BLaER1 treated with 17β-estradiol and CSF1 and Interleukin-3, amounts not matched to agents 10 nM and 100 nM (cell line): ENCODE data around the gene OR2F1.

Experiments
- H3K27ac ChIP-seq, 11 experiments: shearing (Covaris generic); formaldehyde crosslinking; 2 replicates each; pipeline ENCODE4 v1.8.1; 2022
- H3K27me3 ChIP-seq, 11 experiments: shearing (Covaris generic); formaldehyde crosslinking; 2 replicates each; pipeline ENCODE4 v1.8.1; 2022
- H3K36me3 ChIP-seq, 11 experiments: shearing (Covaris generic); formaldehyde crosslinking; 2 replicates each; pipeline ENCODE4 v1.8.1; 2022
- H3K4me1 ChIP-seq, 10 experiments: shearing (Covaris generic); formaldehyde crosslinking; 2 replicates each; pipeline ENCODE4 v1.8.1; 2022
- H3K4me2 ChIP-seq, 11 experiments: shearing (Covaris generic); formaldehyde crosslinking; 2 replicates each; pipeline ENCODE4 v1.8.1; 2022
- H3K4me3 ChIP-seq, 10 experiments: shearing (Covaris generic); formaldehyde crosslinking; 2 replicates each; pipeline ENCODE4 v1.8.1; 2022
- H3K9ac ChIP-seq, 11 experiments: shearing (Covaris generic); formaldehyde crosslinking; 2 replicates each; pipeline ENCODE4 v1.8.1; 2022
- H3K9me3 ChIP-seq, 11 experiments: shearing (Covaris generic); formaldehyde crosslinking; replicated peaks in 1 of 11; 2 replicates each; pipeline ENCODE4 v1.8.1; 2022
- H4K20me1 ChIP-seq, 11 experiments: shearing (Covaris generic); formaldehyde crosslinking; 2 replicates each; pipeline ENCODE4 v1.8.1; 2022
- Cebpa-rat ChIP-seq, 11 experiments: shearing (Covaris generic); IDR thresholded peaks; 2 replicates each; pipeline ENCODE4 v1.8.1; 2022

Gene OR2F1, protein sequence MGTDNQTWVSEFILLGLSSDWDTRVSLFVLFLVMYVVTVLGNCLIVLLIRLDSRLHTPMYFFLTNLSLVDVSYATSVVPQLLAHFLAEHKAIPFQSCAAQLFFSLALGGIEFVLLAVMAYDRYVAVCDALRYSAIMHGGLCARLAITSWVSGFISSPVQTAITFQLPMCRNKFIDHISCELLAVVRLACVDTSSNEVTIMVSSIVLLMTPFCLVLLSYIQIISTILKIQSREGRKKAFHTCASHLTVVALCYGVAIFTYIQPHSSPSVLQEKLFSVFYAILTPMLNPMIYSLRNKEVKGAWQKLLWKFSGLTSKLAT

GRCh38 chr7:143954544-143954943 is at the start of gene OR2F1:
Gene OR2F1 (plus strand): TSS chr7:143954844. CDS start chr7:143959971, 5,127 bp downstream.
- Histone ChIP-seq H3K27ac (no peak within 1 kb of the TSS), H3K9ac (no peak within 1 kb of the TSS), H3K9me3 (peaks cover 0 to 11% (median 4%) of the 10 kb centered on the region in 11 experiments; a peak in 7 of 22 replicates), H3K4me1 (no peaks in the 10 kb centered on the region), H3K4me2 (no peak within 1 kb of the TSS), H4K20me1 (no peaks in the 10 kb centered on the region), H3K36me3 (no peaks in the 10 kb centered on the region), H3K4me3 (no peak within 1 kb of the TSS), H3K27me3 (no peaks in the 10 kb centered on the region)
- no peak for TF ChIP-seq Cebpa-rat (IDR thresholded peaks at IDR 0.05)

- Histone ChIP-seq H3K27me3 (no peaks in the 10 kb centered on the region), H3K9me3 (no peaks in the 10 kb centered on the region), H3K9ac (no peak overlapping the region), H3K36me3 (no peaks in the 10 kb centered on the region), H3K4me3 (no peak overlapping the region), H4K20me1 (peaks cover 0 to 4% (median 0%) of the 10 kb centered on the region in 11 experiments; a peak in 1 of 22 replicates), H3K27ac (no peak overlapping the region), H3K4me2 (no peak overlapping the region), H3K4me1 (peaks cover 6 to 8% (median 7%) of the 10 kb centered on the region in 10 experiments)
- no peak for TF ChIP-seq Cebpa-rat (IDR thresholded peaks at IDR 0.05)
These were observed 49.1 kb upstream of the OR2F1 start for GRCh38 chr7:143905509-143905908.

DNA sequence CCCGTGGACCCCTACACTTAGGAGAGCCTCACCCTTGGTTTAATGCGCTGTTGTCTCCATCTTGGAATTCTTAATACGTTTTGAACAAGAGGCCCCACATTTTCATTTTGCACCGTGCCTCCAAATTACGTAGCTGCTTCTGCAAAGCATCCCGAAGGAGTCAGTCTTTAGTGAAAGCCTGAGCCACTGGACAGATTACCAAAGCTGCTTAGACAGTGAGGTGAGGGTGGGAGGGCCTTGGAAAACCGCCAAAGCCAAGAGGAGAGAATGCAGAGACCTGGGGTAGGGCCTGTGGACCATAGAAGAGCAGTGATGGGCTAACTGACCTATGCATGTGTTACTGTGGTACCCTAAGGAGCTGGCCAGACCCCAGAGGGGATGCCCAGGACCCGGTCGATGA is 48.5 kb upstream of the OR2F1 start:
- no peaks in the 10 kb centered on the region for H4K20me1 ChIP-seq
- no peak overlapping the region for H3K4me2 ChIP-seq
- H3K9ac ChIP-seq = no peak overlapping the region
- H3K4me1 ChIP-seq = peaks cover 0 to 6% (median under 1%) of the 10 kb centered on the region in 10 experiments; a peak in 12 of 20 replicates
- no peaks in the 10 kb centered on the region for H3K9me3 ChIP-seq
- H3K27me3 ChIP-seq = no peaks in the 10 kb centered on the region
- no peak for TF ChIP-seq Cebpa-rat (IDR thresholded peaks at IDR 0.05)
- no peak overlapping the region for H3K27ac ChIP-seq
- H3K36me3 ChIP-seq = no peaks in the 10 kb centered on the region
- no peak overlapping the region for H3K4me3 ChIP-seq

DNA sequence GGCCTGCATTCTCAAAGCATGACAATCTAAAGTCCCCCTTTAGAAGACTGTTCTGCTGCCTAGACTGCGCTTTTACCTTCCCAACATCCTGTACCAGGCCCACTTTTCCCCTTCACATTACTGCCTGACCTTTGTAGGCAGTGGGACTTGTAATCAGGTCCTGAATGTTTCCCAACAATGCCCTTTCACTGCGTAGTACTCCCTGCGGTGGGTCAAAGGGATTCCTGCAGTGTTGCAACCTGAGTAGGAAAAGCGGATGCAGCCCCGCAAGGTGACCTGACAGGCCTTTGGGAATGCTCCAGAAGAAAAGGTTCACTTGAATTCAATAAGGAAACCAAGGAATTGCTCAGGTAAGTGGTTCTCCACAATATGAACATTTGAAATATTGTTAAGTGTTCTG is 47.7 kb upstream of the OR2F1 start:
- Histone ChIP-seq H3K4me2 (no peak overlapping the region), H3K4me3 (no peak overlapping the region), H3K27ac (no peak overlapping the region), H3K9ac (no peak overlapping the region), H3K9me3 (no peaks in the 10 kb centered on the region), H4K20me1 (no peaks in the 10 kb centered on the region), H3K4me1 (peaks cover 0 to 5% (median 0%) of the 10 kb centered on the region in 10 experiments; a peak in 1 of 20 replicates), H3K27me3 (no peaks in the 10 kb centered on the region), H3K36me3 (no peaks in the 10 kb centered on the region)
- TF ChIP-seq Cebpa-rat (IDR thresholded peaks at IDR 0.05) = no peak

DNA sequence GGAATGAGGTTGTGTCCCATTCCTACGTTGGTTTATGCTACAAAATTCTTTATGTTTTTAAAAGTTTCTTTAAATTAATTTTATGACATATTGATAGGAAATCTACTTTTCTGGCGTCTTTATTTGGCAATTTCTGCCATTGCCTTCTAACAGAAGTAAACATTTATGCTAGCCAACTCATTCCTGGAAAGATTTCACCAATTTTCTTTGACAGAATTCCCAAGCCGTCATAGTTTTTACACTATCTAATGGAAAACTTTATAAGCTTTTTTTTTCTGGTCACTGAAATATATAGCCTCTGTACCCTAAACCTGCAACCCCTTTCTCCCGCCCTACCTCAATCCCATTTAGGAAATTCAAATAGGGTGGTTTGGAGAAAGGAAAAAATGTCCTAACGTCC is 46.5 kb upstream of the OR2F1 start:
- no peaks in the 10 kb centered on the region for H3K36me3 ChIP-seq
- H3K9ac ChIP-seq = no peak overlapping the region
- no peak for TF ChIP-seq Cebpa-rat (IDR thresholded peaks at IDR 0.05)
- no peaks in the 10 kb centered on the region for H3K9me3 ChIP-seq
- H3K27ac ChIP-seq = no peak overlapping the region
- H3K4me2 ChIP-seq = no peak overlapping the region
- H4K20me1 ChIP-seq = no peaks in the 10 kb centered on the region
- H3K4me3 ChIP-seq = no peak overlapping the region
- H3K4me1 ChIP-seq = peaks cover 0 to 5% (median 0%) of the 10 kb centered on the region in 10 experiments; a peak in 1 of 20 replicates
- no peaks in the 10 kb centered on the region for H3K27me3 ChIP-seq

GRCh38 chr7:143909863-143910262 is 44.8 kb upstream of the OR2F1 start:
- Histone ChIP-seq H3K9ac (no peak overlapping the region), H3K36me3 (no peaks in the 10 kb centered on the region), H4K20me1 (no peaks in the 10 kb centered on the region), H3K9me3 (no peaks in the 10 kb centered on the region), H3K27ac (no peak overlapping the region), H3K4me2 (no peak overlapping the region), H3K27me3 (no peaks in the 10 kb centered on the region), H3K4me3 (no peak overlapping the region), H3K4me1 (peaks cover 0 to 5% (median 0%) of the 10 kb centered on the region in 10 experiments; a peak in 1 of 20 replicates)
- TF ChIP-seq Cebpa-rat (IDR thresholded peaks at IDR 0.05) = no peak

- no peaks in the 10 kb centered on the region for H3K27me3 ChIP-seq
- no peak for TF ChIP-seq Cebpa-rat (IDR thresholded peaks at IDR 0.05)
- H3K4me2 ChIP-seq = no peak overlapping the region
- peaks cover 0 to 5% (median 0%) of the 10 kb centered on the region in 10 experiments; a peak in 1 of 20 replicates for H3K4me1 ChIP-seq
- no peaks in the 10 kb centered on the region for H3K9me3 ChIP-seq
- H3K9ac ChIP-seq = no peak overlapping the region
- no peaks in the 10 kb centered on the region for H4K20me1 ChIP-seq
- H3K36me3 ChIP-seq = no peaks in the 10 kb centered on the region
- no peak overlapping the region for H3K27ac ChIP-seq
- H3K4me3 ChIP-seq = no peak overlapping the region
These were observed 44.0 kb upstream of the OR2F1 start for GRCh38 chr7:143910473-143911248.

DNA sequence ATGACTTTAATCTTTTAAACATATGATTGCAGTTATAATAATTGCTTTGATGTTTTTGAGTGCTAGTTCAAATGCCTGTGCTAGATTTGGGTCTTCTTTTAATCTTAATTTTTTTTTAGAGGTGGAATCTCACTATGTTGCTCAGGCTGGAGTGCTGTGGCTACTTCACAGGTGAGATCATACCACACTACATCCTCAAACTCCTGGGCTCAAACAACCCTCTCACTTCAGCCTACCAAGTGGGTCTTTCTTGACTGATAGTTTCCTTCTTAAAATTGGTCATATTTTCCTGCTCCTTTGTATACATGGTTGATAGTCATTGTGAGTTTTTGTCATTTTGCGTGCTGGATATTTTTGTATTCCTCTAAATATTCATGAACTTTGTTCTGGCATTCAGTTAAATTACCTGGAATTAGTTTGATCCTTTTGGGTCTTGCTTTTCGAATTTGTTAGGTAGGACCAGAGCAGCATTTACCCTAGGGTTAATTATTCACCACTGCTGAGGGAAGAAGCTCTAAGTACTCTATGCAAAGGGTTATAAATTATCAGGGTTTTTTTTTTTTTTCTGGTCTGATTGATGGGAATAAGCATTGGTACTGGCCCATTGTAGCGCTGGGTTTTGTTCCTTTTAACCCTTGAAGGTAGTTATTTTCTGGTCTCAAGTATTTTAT is 40.6 kb upstream of the OR2F1 start:
- TF ChIP-seq Cebpa-rat (IDR thresholded peaks at IDR 0.05) = no peak
- H4K20me1 ChIP-seq = no peaks in the 10 kb centered on the region
- no peak overlapping the region for H3K4me2 ChIP-seq
- H3K9ac ChIP-seq = no peak overlapping the region
- peaks cover 0 to 5% (median 0%) of the 10 kb centered on the region in 10 experiments; a peak in 1 of 20 replicates for H3K4me1 ChIP-seq
- no peak overlapping the region for H3K4me3 ChIP-seq
- H3K36me3 ChIP-seq = no peaks in the 10 kb centered on the region
- no peaks in the 10 kb centered on the region for H3K27me3 ChIP-seq
- H3K9me3 ChIP-seq = no peaks in the 10 kb centered on the region; a peak in 1 of 22 replicates
- no peak overlapping the region for H3K27ac ChIP-seq
